Kidney (tissue), 14 donors: ENCODE results near the gene ECE1. TPM values are rescaled to one million over a fixed set of nuclear protein-coding genes. Genes with fewer than 3 reads are reported as not detected.

Source experiments
- DNase-seq, 5 donors: peaks; one replicate each; pipeline ENCODE4 v3.0.0-alpha.2; 2013 to 2020
- FAIRE-seq: peaks from 2 replicates; lab custom pipeline; 2012; peaks lifted over from hg19 to GRCh38; lab: Jason Lieb, UNC
- H3K27ac ChIP-seq, 2 donors: one replicate each; pipeline ENCODE4 v1.7.0; 2013; ENCODE audit warnings: low read depth in 2 of 2, low read length in 2 of 2, inconsistent platforms in 1 of 2
- H3K27me3 ChIP-seq: one replicate; pipeline ENCODE4 v1.7.1; 2013; ENCODE audit warnings: low read length, inconsistent platforms; ENCODE audit not compliant: control insufficient read depth, insufficient read depth
- H3K36me3 ChIP-seq, 3 donors: one replicate each; pipeline versions ENCODE4 v1.7.0 to v1.7.1; 2013; ENCODE audit warnings: low read length in 3 of 3, control low read depth in 1 of 3, inconsistent platforms in 1 of 3; ENCODE audit not compliant: insufficient read depth in 3 of 3, control insufficient read depth in 2 of 3
- H3K4me1 ChIP-seq, 3 donors: one replicate each; pipeline versions ENCODE4 v1.7.0 to v1.7.1; 2013; ENCODE audit warnings: low read length in 3 of 3, inconsistent platforms in 1 of 3, low read depth in 1 of 3; ENCODE audit not compliant: control insufficient read depth in 2 of 3, insufficient read depth in 2 of 3
- H3K4me3 ChIP-seq, 3 donors: one replicate each; pipeline versions ENCODE4 v1.7.0 to v1.8.1; 2013; ENCODE audit warnings: low read length in 3 of 3, control low read depth in 1 of 3, inconsistent platforms in 1 of 3
- H3K9ac ChIP-seq, 3 donors: one replicate each; pipeline versions ENCODE4 v1.7.0 to v1.7.1; 2013; ENCODE audit warnings: low read length in 3 of 3, control low read depth in 1 of 3, inconsistent platforms in 1 of 3
- H3K9me3 ChIP-seq, 3 donors: one replicate each; pipeline versions ENCODE4 v1.7.0 to v1.7.1; 2013; ENCODE audit warnings: low read length in 3 of 3, control low read depth in 1 of 3, inconsistent platforms in 1 of 3; ENCODE audit not compliant: control insufficient read depth in 2 of 3, insufficient read depth in 1 of 3
- intact Hi-C: fragments of 100-400 bp; cut with DNase I; formaldehyde crosslinking; loops from one replicate; pipeline ENCODE4 v1.11.1; 2022
- polyA plus RNA-seq: library from polyadenylated mRNA; stranded (reverse); fragments of 350-450 nt; fragmentation: Illumina TruSeq; extraction: RNeasy Lipid Tissue Mini Kit (QIAGEN cat#74804); gene quantifications from one replicate; pipeline ENCODE4 v1.2.3, GENCODE V29; 2014; ENCODE audit warnings: low read depth, low replicate concordance; ENCODE audit not compliant: insufficient read depth
- total RNA-seq: library from RNA; stranded (reverse); fragmentation: NEBNext Ultra II Directional; extraction: Animal tissue kit (Norgen Biotek cat#: 25700); gene quantifications from one replicate; pipeline ENCODE4 v1.2.1, GENCODE V29; 2021
- TF ChIP-seq, protein P1 (sequence below): IDR thresholded peaks from 3 replicates; pipeline ENCODE4 v1.5.1; 2012; ENCODE audit warnings: mild to moderate bottlenecking, moderate library complexity, borderline replicate concordance; ENCODE audit not compliant: insufficient read depth; ENCODE audit errors: extremely low read depth
- donor health status: control.
- donor health status: control.
- donor health status: control.
- donor health status: control.
- donor health status: control.
- donor health status: DM: yes; HTN: yes; CAD: no.
- donor health status: Normal renal cell carcinoma (clear cell type).

Gene ECE1
- total and polyA plus RNA-seq, 2 donors from 2014 or later: 30.8 to 128 TPM

DNA sequence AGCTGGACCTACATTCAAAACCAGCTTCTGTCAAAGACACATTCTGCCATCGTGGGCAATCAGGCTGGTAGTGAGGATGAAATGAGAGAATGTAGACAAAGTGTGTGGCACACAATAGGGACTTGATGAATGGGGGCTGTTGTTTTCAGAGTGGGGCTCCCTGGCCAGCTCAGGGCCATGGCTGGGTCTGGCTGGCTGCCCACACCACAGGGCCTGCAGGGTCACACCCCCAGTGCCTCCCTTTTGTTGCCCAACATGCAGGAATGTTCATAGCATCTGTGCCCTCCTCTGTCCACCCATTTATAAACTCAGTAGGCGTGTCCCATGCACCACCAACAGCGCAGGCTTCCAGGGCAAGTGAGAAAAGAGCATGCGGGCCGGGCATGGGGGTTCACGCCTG lies 20.8 kb upstream of the ECE1 start:
- no peaks in the 10 kb centered on the region for H3K36me3 ChIP-seq
- no peaks in the 10 kb centered on the region for H3K9me3 ChIP-seq
- no peak overlapping the region for H3K9ac ChIP-seq
- H3K4me1 ChIP-seq: peaks cover 0 to 11% (median 0%) of the 10 kb centered on the region in 3 donors
- no peaks in the 10 kb centered on the region for H3K27me3 ChIP-seq
- no peak overlapping the region for H3K27ac ChIP-seq
- intact Hi-C loops: no loop called here
- no peak for FAIRE-seq
- TF ChIP-seq, protein P1, sequence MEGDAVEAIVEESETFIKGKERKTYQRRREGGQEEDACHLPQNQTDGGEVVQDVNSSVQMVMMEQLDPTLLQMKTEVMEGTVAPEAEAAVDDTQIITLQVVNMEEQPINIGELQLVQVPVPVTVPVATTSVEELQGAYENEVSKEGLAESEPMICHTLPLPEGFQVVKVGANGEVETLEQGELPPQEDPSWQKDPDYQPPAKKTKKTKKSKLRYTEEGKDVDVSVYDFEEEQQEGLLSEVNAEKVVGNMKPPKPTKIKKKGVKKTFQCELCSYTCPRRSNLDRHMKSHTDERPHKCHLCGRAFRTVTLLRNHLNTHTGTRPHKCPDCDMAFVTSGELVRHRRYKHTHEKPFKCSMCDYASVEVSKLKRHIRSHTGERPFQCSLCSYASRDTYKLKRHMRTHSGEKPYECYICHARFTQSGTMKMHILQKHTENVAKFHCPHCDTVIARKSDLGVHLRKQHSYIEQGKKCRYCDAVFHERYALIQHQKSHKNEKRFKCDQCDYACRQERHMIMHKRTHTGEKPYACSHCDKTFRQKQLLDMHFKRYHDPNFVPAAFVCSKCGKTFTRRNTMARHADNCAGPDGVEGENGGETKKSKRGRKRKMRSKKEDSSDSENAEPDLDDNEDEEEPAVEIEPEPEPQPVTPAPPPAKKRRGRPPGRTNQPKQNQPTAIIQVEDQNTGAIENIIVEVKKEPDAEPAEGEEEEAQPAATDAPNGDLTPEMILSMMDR: no peak
- no peak for DNase-seq
- H3K4me3 ChIP-seq: no peak overlapping the region

DNA sequence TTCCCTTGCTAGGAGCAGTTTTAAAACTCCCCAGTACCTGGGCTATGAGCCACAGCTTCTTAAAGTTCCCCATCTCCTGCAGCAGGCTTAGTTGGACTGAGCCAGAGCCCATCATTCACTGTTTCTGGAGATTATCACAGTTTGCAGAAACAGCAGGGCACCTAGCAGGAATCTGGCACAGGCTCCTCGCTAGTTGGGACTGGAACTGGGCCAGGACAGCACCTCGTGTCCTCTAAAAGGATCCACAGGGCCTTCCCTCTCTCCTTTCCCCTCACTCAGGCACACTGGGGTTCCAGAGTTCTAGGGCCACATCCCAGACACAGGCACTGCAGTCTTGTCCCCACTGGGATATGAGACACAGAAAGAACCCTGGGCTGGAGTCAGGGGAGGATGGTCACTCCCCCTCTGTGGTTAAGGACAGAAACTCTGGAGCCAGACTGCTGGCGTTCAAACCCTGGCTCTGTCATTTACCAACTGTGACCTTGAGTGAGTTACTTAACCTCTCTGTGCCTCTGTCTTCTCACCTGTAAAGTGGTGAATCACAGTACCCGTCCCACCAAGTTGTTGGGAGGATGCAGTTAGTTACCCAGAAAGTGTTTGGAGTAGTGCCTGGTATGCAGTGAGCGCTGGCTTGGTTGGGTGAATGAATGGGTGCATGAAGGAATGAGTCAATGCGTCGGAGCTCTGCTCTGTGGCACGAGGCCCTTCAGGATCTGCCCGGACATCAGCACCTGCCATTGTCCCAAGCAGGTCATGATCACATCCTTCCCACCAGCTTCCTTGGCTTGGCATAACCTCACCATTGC lies 18.8 kb upstream of the ECE1 start:
- intact Hi-C loops: no loop called here
- peaks cover 0 to 11% (median 0%) of the 10 kb centered on the region in 3 donors for H3K4me1 ChIP-seq
- no peak for FAIRE-seq
- no peak overlapping the region for H3K27ac ChIP-seq
- no peak overlapping the region for H3K9ac ChIP-seq
- H3K9me3 ChIP-seq: no peaks in the 10 kb centered on the region
- H3K4me3 ChIP-seq: no peak overlapping the region
- H3K27me3 ChIP-seq: no peaks in the 10 kb centered on the region
- DNase-seq: no peak
- no peaks in the 10 kb centered on the region for H3K36me3 ChIP-seq
- TF ChIP-seq, protein P1: no peak

DNA sequence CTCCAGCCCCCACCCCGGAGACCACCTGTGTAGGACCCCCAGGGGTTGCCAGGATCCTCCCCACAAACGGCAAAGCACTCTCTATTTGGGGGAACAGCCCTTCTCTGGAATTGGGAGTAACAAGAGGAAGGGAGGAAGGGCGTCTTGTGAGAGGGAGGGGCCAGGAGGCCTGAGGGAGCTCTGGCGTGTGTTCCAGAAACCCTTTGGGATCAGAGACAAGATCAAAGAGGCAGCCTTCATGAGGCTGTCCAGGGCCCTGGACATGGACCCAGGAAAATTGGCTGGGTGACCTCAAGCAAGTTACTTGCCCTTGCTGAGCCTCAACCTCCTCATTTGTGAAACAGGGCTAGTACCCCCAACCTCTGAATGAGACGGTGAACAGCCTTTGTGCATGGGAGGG lies 18.1 kb upstream of the ECE1 start:
- Histone ChIP-seq H3K27me3 (no peaks in the 10 kb centered on the region), H3K9ac (no peak overlapping the region), H3K36me3 (no peaks in the 10 kb centered on the region), H3K4me1 (peaks cover 0 to 7% (median 0%) of the 10 kb centered on the region in 3 donors), H3K9me3 (no peaks in the 10 kb centered on the region), H3K4me3 (no peak overlapping the region), H3K27ac (no peak overlapping the region)
- DNase-seq (no peak), FAIRE-seq (no peak)
- intact Hi-C loops: no loop called here
- TF ChIP-seq, protein P1: no peak
